ENCODE data around the gene ZBTB8OS. TPM values are rescaled to one million over a fixed set of nuclear protein-coding genes. Genes with fewer than 3 reads are reported as not detected.

Gene ZBTB8OS
- total RNA-seq, result 34.7 TPM

DNA sequence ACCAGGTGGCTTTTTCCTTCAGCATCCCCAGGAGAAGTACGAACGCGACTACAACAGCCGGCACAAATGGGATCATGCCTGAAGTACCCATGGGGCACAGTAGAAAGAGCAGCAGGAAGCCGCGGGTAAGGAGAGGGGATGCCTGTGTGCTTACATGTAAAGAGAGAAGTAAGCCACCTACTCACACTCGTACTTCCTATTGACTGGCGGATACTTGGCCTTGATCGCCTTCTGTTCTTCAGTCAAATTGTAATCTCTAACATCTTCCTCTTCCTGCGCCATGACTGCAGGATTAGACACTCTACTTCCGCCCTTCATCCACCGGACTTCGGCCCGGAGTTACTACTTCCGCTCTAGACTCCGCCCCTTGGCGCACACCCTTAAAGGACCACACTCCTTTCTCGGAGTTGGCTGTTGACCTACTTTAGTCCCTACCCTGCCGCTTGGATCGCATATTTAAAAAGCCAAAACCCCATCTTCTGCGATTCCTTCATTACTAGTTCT is at the start of gene ZBTB8OS:
Gene ZBTB8OS, minus strand, starts transcription at position 303 of the 504 bp plus-strand sequence. Its CDS starts 21 bp downstream, at position 282.

DNA sequence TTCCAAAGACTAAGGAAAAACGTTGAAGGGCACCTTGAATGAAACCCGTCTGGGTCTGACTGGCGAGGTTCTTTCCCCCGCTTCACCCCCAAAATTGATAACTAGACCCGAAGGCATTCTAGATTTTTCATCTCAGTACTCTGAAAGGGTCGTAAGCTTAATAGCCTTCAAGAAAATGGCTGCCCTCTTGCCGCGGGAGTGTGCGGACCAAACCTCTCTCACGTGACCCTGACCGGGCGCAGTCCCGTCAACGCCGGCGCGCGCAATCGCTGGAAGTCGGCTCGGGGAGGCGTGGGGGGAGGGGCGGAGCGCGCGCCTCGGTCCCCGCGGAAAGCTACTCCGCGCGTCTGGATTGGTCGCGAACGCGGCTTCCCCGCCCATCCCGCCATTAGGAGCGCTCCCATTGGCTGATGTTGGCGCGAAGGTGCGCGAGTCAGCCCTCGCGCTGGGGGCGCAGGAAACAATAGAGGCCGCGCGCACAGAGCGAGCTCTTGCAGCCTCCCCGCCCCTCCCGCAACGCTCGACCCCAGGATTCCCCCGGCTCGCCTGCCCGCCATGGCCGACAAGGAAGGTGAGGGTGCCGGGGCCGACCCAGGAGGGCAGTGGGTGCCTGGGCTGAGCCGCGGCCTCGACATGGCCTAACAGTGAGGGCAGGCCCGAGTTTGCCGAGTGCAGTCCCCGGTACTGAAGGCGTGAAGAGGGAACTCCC is 556 bp upstream of the ZBTB8OS start, which contains the start of gene RBBP4:
Gene RBBP4, plus strand, starts transcription at position 457 of the 709 bp plus-strand sequence. Its CDS starts 99 bp downstream, at position 556.

Small RNA genes lying within 50 kb of the gene (small RNA-seq; reads per million reads assigned to genes)
- gene RF00019 (ENCODE audit: low replicate concordance), result not detected

Other genes with a start within 250 kb of the ZBTB8OS start
- gene ZBTB8B, start 185.5 kb downstream of the ZBTB8OS start, total RNA-seq, result 20.7 TPM
- 28.8 TPM for gene ZBTB8A, start 111.1 kb downstream of the ZBTB8OS start, total RNA-seq
- 234 TPM for gene RBBP4, start 658 bp upstream of the ZBTB8OS start, total RNA-seq
- 3.8 TPM for gene SYNC, start 52.2 kb upstream of the ZBTB8OS start, total RNA-seq
- 52.3 TPM for gene YARS1, start 166.8 kb upstream of the ZBTB8OS start, total RNA-seq
- gene S100PBP, start 167.1 kb upstream of the ZBTB8OS start, total RNA-seq, result 81.7 TPM
- 16.9 TPM for gene FNDC5, start 220.4 kb upstream of the ZBTB8OS start, total RNA-seq
- 29.4 TPM for gene HPCA, start 235.9 kb upstream of the ZBTB8OS start, total RNA-seq